Activated CD4-positive, alpha-beta T cell treated with anti-CD3 and anti-CD28 coated beads, Interleukin-2, Interleukin-6, amounts not matched to agents 100 ng/mL and 50 ng/mL, durations not matched to agents 16 hours and 8 hours (primary cell): ENCODE data around the gene ZBTB7C.

Source experiments
- DNase-seq: peaks from one replicate; pipeline ENCODE4 v3.0.0-alpha.2; 2020

ZBTB7C gene

DNA sequence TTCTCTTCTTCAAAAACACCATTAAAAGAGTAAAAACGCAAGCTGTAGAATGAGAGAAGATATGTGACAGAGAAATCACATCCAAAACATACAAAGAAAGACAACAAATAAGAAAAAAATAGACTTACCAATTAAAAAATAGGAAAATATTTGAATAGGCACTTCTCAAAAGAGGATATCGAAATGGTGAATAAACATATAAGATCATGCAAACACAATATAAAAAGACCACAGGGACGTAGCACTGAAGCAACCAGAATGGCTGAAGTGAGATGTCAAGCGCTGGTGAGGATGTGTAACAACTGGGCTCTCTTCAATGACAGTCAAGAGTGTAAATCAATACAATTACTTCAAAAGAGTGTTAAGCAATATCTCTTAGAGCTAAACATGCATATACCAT, 202.3 kb downstream of the ZBTB7C start:
- no peak for DNase-seq

DNA sequence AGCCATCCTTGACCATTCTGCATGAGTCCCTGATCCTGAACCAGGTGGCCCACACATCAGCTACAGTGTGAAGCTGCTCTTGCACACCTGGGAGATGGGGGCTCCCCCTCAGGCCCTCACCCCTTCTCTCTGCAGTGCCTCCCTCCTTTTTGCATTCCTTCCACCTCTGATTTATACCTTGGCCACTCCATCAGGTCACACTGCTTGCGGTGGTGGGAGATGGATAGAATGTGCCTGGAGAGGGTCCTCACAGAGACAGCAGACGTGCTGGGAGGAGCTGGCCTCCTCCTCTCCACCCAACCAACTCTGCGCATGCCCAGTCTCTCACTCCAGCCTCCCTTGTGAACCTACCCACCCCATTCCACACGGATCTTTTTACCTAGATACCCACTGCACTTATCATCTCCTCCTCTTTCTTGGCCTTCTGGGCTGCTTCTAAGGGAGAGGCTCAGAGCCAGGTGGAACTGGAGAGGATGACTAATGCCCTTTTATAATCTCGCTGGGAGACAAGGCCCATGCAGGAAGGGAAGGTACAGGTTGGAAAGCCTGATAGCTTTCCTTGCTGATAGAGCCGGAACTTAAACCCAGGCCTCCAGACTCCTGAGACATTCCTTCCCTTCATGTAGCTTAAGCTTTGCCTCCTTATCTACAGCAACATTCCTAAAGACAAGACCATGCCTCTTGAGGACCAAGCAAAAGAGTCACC, 205.1 kb downstream of the ZBTB7C start:
- no peak for DNase-seq

GRCh38 chr18:48203288-48203945, 205.8 kb downstream of the ZBTB7C start:
- DNase-seq, result no peak

GRCh38 chr18:48202350-48203260, 206.6 kb downstream of the ZBTB7C start:
- no peak for DNase-seq

DNA sequence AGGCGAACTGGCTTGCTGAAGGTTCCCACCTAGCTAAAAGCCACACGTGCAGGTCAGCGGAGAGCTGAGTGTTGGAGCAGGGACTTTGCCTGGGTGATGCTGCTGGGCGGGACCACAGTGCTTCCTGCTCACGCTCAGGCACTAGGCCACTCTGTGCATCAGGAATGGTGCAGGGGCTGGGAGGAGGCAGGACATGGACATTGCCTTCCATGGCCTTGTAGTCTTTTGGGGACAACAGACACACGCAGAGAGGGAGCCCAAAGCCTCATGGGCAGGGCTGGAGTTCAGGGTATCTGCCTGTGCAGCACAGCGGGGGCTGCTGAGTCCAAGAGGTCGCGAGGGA, 207.2 kb downstream of the ZBTB7C start:
- DNase-seq, result no peak

DNA sequence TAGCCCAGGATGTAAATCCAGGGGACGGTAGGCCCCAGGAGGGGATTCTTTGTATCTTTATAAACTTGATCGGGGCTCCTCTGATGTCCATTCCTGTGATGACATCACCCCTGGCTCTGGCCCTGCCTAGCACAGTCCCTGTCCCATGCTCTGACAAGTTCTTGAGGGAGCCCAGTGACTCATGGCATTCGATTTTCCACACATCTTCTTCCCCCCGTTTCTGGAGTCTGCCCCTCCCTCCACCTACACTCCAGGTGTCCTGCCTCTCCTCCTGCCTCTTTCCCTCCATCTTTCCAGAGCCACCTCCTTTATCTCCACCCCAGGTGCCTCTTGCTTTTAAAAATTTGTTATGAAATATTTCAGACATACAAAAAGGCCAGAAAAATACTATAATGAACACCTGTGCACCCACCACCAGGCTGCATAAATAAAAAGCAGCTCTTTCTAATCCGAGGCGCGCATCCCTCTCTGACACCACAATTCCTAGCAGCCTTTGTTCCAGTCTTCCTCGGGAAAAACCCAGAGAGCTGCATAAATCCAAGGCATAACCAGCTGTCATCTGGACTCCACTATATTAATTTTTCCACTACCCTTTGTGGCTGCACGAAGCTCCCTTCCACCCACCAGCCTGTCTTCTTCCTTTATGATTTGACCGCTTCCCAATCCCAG, 207.7 kb downstream of the ZBTB7C start:
- no peak for DNase-seq

GRCh38 chr18:48200631-48201336, 208.4 kb downstream of the ZBTB7C start:
- DNase-seq, result no peak

- DNase-seq, result no peak
These were observed 209.8 kb downstream of the ZBTB7C start for GRCh38 chr18:48199399-48199798.

DNA sequence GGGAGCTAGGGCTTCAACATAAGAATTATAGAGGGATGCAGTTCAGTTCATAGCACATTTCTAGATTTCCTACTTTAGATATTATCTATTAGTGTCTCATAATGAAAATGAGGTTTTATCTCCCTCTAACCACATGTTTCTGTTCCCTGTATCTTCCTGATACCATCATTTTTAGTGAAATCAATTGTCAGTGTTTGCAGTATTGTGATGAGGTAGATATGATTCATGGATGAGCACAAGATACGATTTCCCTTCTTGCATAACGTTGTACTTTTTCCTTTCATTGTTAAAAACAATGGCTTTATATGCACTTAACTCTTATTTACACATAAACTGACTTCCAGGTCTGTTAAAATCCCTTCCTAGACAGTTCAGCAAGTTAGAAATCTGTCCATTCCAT, 211.4 kb downstream of the ZBTB7C start:
- peak; percentile 7 for DNase-seq

- DNase-seq, result no peak
These were observed 213.4 kb downstream of the ZBTB7C start for GRCh38 chr18:48195787-48196186.

DNA sequence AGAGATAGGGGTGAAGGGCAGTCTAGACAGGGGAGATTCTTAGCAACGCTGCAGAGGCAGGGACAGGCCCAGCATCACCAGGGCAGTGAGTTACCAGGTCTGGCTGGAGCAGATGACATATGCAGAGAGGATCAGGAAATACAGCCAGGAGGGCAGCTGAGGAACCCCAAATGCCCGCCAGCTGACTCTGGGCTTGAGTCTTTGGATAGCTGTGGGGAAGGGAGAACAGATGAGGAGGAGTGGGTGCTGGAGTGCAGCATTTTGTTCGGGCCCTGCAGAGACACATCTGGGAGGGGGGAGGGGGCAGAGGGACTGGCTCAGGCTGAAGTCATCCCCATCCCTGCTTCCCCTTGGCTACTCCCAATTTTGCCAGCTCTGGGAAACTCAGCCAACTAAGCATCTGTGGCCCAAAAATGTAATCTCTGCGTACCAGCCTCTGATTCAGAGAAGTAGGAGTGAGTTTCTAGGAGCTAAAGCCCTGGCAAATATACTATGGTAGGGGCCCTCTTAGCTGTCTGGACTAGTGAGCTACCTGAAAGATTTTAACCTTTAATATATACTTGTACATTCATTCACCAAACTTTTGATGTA, 214.5 kb downstream of the ZBTB7C start:
- DNase-seq, result no peak

DNA sequence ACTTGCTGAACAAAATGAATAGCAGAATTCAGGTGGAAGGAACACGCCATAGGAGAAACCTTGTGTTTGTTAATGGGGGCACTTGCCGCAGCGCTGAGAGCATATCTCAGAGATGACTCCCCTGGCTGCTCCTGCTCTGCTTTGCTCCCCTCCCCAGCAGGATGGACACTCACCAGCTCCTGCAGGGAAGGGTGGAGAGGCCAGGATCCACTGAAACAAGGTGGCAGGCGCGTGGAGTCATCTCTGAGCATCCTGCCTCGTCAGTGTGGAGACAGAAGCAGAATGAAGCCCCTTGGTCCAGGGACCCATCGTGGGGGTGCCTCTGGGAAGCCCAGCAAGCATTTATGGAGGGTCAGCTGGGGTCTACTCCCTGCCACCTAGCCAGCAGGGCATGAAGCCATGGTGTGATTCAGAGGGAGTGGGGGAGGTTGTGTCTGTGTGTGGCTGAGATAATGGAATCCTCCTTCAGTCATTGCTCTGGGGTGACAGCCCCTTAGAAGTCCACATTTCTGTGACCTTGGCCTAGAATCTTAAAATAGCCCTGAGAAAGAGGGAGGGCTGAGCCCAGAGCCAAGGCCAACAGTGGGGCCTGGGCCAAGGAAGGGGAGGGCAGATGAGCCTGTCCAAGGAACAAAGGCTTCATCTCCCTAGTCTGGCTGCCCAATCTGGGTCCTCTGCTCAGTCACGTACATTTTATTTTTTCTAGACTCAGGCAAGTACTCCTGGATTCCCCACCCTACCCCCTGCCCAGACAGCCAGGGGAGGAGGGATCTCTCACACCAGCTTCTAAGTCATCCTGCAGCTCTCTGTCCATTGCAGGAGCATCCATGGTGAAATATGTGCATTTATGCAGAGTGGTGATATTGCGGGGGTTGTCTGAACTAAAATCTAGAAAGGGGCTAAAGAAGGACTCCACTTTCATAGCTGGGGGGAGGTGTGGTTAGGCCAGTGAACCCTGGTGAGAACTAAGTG, 215.4 kb downstream of the ZBTB7C start:
- DNase-seq, result no peak

DNA sequence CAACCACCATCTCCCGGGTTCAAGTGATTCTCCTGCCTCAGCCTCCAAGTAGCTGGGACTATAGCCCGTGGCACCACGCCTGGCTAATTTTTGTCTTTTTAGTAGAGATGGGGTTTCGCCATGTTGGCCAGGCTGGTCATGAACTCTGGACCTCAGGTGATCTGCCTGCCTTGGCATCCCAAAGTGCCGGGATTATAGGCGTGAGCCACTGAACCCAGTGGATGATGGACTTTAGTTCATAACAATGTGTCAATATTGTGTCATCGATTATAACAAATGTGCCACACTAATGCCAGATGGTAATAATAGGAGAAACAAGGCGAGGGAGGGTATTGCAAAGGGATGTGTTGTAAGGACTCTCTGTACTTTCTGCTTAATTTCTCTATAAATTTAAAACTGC, 216.6 kb downstream of the ZBTB7C start:
- DNase-seq, result no peak

DNA sequence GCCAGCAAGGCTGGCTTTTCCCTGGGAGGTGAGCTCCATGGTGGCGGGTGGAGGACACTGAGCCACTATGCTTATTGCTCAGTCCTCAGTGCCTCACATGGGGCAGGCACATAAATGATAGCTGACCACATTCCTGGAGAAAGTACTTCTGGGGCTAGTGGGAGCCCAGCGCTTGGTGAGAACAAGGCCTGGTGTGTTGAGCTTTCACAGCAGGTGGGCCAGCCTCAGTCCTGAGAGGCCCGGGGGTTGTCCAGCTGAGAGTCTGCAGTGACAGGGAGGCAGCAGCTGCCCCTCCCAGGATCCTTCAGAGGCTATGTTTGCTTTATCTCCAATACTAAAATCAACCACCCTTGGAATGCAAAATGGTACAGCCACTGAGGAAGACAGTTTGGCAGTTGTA, 217.7 kb downstream of the ZBTB7C start:
- DNase-seq, result no peak

- DNase-seq, result no peak
These were observed 218.2 kb downstream of the ZBTB7C start for GRCh38 chr18:48190994-48191393.

DNA sequence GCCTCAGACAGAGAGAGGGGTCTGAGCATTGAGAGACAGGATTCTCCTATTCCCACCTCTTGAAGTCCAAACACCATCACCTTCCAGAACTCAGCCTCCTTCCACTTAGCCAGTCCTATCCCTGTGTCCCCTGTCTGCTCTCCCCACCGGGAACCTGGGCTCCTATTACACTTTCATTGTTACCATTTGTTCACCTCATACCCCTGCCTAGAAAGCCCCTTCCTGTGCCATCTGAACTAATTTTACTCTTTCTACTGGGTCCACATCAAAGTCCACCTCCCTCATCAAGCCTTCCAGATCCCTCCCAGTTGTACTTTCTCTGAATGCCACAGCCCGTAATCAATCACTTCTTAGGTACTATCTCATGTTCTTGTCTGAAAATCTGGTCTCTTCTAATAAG, 220.6 kb downstream of the ZBTB7C start:
- DNase-seq, result no peak

DNA sequence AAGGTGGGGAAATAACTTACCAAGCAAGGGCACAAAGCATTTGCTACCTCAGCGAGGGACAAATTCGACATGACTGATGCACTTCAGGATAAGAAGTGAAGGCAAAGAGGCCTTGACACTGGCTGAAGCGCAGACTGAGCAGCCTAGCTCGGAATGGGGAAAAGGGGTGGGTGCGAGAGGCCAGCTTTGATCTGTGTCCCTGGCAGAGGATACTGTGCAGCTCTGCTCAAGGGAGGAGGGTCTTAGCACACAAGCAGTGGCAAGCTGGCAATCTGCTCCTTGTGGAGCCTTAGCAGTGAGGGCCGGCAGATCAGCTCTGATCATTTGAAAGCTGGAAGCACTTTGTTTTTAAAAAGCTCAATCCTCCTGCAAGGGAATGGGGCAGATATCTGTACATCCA, 222.3 kb downstream of the ZBTB7C start:
- no peak for DNase-seq

DNA sequence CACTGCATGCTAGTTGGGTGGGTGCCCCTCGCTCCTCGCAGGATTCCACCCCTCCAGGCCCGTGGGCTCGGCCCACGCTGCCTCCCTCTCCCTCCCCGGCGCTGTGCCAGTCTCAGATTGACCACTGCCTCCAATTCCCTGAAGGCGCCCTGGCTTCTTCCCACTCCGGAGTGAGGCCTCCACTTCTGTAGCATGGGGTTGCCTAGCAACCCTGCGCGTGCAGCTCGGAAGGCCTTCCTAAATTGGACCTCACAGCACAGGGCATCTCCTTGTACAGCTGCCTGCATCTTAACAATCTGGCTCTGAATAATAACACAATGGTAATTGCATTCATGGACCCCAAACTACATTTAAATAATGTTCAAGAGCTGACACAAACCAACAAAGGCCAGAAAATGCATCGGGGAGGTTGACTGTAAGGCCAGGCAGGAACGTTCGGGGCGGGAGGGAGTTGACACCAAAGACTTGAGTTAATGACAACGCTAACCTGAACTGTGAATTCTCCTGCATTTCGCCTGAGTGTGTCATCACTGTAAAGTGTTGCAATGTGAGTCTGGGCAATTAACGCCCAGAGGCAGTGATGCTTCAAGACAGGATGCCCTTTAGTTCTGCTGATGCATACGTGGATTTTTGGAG, 222.9 kb downstream of the ZBTB7C start:
- no peak for DNase-seq

GRCh38 chr18:48184118-48184517, 225.1 kb downstream of the ZBTB7C start:
- DNase-seq, result no peak

GRCh38 chr18:48183613-48184012, 225.6 kb downstream of the ZBTB7C start:
- DNase-seq, result no peak

DNA sequence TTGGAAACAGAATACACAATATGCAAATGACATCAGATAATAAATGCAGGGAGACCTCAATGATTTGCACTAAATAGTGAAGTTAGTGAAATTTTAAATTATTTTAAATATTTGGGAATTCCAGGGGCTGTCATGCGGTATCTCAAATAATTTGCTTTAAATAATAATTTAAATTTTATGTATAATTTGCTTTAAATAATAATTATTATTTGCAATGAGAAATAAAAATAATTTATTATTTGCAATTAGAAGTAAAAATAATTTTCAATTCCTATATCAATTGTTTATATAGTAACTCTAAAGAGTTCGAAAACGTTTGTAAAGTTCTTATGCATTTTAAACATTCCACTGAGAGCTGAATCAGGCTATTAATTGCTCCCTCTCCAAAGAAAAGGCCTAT, 226.4 kb downstream of the ZBTB7C start:
- no peak for DNase-seq
